Globus pallidus (tissue), 1 donor: Measurements from ENCODE around the gene DEFB124.

Source experiments
- DNase-seq: peaks from one replicate; pipeline ENCODE4 v3.0.0-alpha.2; 2015; ENCODE audit warnings: low spot score

DEFB124 gene

DNA sequence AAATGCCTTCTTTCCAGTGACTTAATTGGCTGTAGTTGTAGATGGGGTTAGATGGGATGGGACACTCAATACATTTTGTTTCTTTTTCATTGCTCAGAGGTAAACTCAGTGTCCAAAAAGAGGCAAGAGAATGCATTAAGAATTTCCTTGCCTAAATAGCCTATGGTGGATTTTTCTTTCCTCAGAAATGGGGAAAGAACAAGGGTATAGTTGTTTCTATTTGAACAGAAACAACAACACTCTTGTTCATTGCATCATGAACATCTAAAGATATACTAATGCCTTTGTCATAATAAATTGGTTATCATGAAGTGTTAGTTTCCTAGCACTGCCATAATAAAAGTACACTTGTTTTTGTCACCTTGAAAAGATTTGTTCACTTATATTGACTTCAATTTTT, 49.1 kb downstream of the DEFB124 start:
- no peak for DNase-seq

DNA sequence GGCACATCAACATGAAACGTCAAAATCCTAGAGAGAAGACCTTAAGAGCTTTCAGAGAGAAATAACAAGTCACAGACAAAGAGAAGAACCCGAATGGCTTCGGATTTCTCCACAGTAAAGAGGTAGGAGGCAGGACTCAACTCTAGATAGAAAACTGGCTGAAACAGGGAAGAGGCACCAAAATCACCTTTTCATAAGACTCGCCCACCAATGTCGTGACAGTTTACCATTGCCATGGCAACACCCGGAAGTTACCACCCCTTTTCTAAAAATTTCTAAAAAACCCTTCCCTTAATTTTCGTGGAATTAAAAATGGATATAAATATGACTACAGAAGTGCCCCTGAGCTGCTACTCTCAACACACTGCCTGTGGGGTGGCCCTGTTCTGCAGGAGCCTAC, 56.6 kb downstream of the DEFB124 start:
- no peak for DNase-seq

- DNase-seq: no peak
These were observed 59.3 kb downstream of the DEFB124 start for GRCh38 chr20:31415653-31416052.
